ENCODE measurements around the gene ZSCAN5B.
"Not testable (repeated sequence)": the region's sequence is repeated elsewhere in the genome, so short reads cannot be mapped to it uniquely, and the experiment has no call there.

Gene ZSCAN5B

GRCh38 chr19:56174550-56174949 lies 23.0 kb downstream of the ZSCAN5B start:
- no peak for DNase-seq

DNA sequence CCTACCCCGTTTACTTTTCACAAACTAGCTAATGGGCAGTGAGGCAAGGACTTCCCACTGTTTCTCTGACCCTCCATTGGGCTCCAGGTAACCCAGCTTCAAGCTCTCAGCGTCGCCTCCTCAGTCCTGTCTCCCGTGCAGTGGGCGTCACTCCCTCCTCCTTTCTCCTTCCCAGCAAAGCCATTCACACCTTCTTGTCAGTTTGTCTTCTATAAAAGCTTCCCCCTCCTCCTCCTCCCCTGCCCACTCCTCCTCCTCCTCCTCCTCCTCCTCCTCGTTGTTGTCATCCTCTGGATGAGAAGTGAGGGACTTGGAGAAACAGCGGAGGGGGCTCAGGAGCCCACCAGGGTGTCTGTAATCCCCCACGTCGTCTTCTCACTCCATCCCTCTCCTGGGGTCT lies 23.5 kb downstream of the ZSCAN5B start:
- no peak for DNase-seq

GRCh38 chr19:56170261-56170660 lies 27.3 kb downstream of the ZSCAN5B start:
- no peak for DNase-seq

DNA sequence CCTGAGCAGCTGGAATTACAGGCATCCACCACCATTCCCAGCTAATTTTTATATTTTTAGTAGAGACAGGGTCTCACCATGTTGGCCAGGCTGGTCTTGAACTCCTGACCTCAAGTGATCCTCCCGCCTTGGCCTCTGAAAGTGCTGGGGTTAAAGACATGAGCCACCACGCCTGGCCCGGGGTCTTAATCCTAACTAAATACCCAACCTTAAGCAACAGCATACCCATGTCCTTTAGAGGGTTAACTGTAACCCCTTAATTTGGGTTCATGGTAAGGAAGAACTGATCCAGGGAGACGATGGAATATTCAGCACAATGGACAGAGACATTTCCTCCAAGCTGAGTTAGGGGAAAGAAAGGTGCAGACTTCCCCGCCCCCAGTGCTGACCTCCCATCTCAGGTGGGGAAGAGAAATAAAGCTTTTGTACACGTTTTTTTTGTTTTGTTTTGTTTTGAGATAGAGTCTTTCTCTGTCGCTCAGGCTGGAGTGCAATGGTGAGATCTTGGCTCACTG lies 30.5 kb downstream of the ZSCAN5B start:
- no peak for DNase-seq

GRCh38 chr19:56163097-56163496 lies 34.5 kb downstream of the ZSCAN5B start:
- no peak for DNase-seq

GRCh38 chr19:56162258-56162657 lies 35.3 kb downstream of the ZSCAN5B start:
- DNase-seq, result no peak

DNA sequence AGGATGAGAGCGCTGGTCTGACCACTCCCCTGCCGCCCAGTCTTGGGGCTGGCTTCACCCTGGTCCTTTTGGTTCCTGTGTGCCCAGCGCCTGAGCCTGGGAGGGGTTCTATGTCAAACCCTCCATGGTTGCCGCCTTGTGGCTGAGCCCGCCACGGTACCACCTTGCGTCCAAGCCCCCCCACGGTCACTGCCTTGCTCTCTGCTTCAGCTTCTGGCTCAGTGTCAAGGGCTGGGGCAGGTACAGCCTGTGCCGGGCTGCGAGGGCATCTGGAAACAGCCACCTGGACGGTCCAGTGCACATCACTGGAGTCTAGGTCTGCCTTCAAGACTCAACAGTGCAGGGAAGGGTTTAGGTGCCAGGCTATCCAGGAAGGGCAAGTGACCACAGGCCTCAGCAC lies 36.0 kb downstream of the ZSCAN5B start:
- no peak for DNase-seq

DNA sequence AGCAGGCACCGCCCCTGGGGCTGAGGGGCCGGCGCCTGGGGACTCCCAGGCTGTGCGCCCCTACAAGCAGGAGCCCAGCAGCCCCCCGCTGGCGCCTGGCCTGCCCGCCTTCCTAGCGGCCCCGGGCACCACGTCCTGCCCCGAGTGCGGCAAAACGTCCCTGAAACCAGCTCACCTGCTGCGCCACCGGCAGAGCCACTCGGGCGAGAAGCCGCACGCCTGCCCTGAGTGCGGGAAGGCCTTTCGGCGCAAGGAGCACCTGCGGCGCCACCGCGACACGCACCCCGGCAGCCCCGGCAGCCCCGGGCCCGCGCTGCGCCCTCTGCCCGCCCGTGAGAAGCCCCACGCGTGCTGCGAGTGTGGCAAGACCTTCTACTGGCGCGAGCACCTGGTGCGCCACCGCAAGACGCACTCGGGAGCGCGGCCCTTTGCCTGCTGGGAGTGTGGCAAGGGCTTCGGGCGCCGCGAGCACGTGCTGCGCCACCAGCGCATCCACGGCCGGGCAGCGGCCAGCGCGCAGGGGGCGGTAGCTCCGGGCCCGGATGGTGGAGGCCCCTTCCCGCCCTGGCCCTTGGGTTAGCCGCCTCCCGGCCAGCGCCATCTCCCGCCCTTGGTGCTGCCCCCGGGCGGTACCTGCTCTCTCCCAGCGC lies 37.8 kb downstream of the ZSCAN5B start:
- no peak for DNase-seq

DNA sequence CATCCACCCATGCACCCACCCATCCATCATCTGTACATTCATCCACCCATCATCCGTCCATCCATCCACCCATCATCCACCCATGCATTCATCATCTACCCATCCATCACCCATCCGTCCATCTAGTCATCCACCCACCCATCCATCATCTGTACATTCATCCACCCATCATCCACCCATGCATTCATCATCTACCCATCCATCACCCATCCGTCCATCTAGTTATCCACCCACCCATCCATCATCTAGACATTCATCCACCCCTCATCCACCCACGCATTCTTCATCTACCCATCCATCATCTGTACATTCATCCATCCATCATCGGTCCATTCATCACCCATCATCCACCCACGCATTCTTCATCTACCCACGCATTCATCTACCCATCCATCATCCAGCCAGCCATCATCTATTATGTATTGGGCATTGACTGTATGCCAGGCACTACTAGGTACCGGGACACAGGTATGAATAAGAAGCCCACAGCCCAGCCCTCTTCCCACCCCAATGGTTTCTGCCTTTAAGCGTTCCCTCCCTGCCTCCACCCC lies 38.5 kb downstream of the ZSCAN5B start:
- DNase-seq, result no peak

DNA sequence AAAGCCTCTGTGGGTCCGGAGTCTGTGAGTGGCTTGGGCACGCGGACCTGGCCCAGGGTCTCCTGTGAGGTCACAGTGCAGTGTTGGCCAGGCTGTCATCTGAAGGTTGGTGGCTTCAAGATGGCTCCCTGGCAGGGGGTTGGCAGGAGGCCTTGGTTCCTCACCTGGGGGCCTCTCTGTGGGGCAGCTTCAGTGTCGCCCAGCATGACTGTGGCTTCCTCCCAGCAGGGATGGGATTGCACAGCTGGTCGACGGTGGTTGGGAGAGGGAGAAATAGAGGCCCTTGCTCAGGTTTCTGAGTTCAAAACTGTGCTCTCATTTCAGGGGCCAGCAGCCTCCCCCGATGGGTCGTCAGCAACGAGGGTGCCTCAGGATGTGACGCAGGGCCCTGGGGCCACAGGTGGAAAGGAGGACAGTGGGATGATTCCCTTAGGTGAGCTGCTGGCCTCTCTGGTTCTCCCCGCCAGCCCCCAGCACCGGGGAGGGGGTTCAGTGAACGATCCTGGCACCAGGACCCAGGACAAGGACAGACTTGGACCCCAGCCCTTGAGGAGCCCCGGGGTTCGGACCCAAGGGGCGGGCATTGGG lies 39.3 kb downstream of the ZSCAN5B start:
- DNase-seq, result no peak

DNA sequence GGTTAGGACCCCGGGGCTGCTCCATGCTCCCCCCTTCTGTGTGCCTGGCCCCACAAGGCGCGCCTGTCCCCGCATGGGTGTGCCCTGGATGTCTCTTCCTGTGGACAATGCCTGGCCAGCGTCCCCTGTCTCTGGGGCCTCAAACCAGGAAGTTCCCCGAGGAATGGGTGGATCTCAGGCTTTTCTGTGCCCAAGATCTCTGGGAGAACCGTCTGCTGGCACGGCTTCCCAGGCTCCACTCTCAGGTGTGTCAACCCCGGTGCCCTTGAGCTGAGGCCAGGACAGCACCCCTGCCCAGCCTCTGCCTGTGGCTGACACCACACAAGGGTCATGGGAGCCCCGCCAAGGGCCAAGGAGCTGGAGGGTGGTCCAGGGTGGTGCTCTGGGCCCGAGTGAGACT lies 40.8 kb downstream of the ZSCAN5B start:
- DNase-seq, result no peak

GRCh38 chr19:56155124-56155687 lies 42.4 kb downstream of the ZSCAN5B start:
- no peak for DNase-seq

- DNase-seq, result no peak
Measured at GRCh38 chr19:56153507-56153906, 44.1 kb downstream of the ZSCAN5B start.

DNA sequence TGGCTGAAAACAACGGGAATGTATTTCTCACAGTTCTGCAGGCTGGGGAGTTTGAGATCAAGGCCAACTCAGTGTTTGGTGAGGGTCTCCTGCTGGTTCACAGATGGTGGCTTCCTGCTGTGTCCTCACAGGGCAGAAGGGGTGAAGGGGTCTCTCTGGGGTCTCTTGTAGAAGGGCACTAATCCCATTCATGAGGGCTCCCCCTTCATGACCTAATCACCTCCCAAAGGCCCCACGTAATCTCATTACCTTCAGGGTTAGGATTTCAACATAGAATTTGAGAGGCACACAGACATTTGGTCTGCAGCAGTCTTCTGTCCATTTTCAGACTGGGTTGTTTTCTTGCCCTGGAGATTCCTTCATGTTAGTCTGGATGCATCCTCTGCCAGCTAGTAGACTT lies 44.9 kb downstream of the ZSCAN5B start:
- no peak for DNase-seq

GRCh38 chr19:56150358-56150757 lies 47.2 kb downstream of the ZSCAN5B start:
- no peak for DNase-seq

GRCh38 chr19:56149656-56150038 lies 47.9 kb downstream of the ZSCAN5B start:
- no peak for DNase-seq

GRCh38 chr19:56148955-56149655 lies 48.5 kb downstream of the ZSCAN5B start:
- not testable (repeated sequence) for DNase-seq

DNA sequence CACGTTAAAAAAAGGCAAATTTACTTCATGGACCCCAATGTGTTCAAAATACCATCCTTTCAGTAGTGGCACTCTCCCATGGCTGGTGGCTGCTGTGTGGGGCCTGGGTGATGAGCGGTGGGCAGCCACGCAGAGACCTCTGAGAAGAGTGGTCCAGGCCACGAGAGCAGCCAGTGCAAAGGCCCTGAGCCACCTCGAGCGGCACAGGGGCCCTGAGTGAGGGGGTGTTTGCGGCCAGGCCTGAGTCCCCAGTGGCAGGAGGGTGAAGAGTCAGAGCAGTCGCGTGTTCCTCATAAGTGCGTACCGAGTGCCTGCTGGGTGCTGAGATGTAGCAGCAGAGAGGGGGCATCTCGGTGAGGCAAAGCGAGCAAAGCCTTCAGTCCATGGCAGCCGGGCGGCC lies 49.5 kb downstream of the ZSCAN5B start:
- DNase-seq, result no peak

DNA sequence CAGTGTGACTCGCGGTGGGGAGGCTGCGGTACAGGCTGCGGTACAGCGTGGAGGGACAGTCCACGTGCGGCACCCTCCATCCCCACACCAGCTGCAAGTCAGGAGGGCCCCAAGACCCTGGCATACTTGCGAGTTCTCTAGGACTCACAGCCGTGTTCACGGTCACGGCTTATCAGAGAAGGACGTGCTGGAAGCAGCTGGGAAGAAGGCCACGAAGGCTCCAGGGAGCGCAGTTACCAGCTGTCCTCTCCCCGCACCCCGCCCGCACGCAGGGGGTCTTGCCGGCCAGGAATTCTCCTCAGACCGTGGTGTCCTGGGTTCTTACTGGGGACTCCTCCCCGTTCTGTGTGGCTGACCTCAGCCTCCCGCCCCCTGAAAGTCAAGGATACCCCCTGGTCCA lies 50.3 kb downstream of the ZSCAN5B start:
- no peak for DNase-seq

- DNase-seq, result no peak
Measured at GRCh38 chr19:56146904-56147303, 50.7 kb downstream of the ZSCAN5B start.

- no peak for DNase-seq
Measured at GRCh38 chr19:56145698-56146097, 51.9 kb downstream of the ZSCAN5B start.

- no peak for DNase-seq
Measured at GRCh38 chr19:56144831-56145230, 52.8 kb downstream of the ZSCAN5B start.

GRCh38 chr19:56144376-56144775 lies 53.2 kb downstream of the ZSCAN5B start:
- no peak for DNase-seq

Measured in NCI-H1105 treated with DMSO at 0.1 percent for 48 hours (cell line).